ENCODE data around the gene PCNX3.

- TF ChIP-seq, protein P1, sequence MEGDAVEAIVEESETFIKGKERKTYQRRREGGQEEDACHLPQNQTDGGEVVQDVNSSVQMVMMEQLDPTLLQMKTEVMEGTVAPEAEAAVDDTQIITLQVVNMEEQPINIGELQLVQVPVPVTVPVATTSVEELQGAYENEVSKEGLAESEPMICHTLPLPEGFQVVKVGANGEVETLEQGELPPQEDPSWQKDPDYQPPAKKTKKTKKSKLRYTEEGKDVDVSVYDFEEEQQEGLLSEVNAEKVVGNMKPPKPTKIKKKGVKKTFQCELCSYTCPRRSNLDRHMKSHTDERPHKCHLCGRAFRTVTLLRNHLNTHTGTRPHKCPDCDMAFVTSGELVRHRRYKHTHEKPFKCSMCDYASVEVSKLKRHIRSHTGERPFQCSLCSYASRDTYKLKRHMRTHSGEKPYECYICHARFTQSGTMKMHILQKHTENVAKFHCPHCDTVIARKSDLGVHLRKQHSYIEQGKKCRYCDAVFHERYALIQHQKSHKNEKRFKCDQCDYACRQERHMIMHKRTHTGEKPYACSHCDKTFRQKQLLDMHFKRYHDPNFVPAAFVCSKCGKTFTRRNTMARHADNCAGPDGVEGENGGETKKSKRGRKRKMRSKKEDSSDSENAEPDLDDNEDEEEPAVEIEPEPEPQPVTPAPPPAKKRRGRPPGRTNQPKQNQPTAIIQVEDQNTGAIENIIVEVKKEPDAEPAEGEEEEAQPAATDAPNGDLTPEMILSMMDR (IDR thresholded peaks at IDR 0.05) = no peak
- TF ChIP-seq, protein P2, sequence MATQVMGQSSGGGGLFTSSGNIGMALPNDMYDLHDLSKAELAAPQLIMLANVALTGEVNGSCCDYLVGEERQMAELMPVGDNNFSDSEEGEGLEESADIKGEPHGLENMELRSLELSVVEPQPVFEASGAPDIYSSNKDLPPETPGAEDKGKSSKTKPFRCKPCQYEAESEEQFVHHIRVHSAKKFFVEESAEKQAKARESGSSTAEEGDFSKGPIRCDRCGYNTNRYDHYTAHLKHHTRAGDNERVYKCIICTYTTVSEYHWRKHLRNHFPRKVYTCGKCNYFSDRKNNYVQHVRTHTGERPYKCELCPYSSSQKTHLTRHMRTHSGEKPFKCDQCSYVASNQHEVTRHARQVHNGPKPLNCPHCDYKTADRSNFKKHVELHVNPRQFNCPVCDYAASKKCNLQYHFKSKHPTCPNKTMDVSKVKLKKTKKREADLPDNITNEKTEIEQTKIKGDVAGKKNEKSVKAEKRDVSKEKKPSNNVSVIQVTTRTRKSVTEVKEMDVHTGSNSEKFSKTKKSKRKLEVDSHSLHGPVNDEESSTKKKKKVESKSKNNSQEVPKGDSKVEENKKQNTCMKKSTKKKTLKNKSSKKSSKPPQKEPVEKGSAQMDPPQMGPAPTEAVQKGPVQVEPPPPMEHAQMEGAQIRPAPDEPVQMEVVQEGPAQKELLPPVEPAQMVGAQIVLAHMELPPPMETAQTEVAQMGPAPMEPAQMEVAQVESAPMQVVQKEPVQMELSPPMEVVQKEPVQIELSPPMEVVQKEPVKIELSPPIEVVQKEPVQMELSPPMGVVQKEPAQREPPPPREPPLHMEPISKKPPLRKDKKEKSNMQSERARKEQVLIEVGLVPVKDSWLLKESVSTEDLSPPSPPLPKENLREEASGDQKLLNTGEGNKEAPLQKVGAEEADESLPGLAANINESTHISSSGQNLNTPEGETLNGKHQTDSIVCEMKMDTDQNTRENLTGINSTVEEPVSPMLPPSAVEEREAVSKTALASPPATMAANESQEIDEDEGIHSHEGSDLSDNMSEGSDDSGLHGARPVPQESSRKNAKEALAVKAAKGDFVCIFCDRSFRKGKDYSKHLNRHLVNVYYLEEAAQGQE (IDR thresholded peaks at IDR 0.05; ENCODE audit: insufficient read depth in 1 of 2, low read depth in 2 of 2, low read length in 1 of 2) = no peak
- no peak for TF ChIP-seq POLR2AphosphoS5 (IDR thresholded peaks at IDR 0.05; ENCODE audit: low read depth, low read length)
These were observed 42.8 kb downstream of the PCNX3 start for GRCh38 chr11:65658174-65659021.

All from Panc1 (cell line).